AG04450 (cell line): ENCODE data around the gene OSBPL8. TPM values are rescaled to one million over a fixed set of nuclear protein-coding genes. Genes with fewer than 3 reads are reported as not detected.

Experiments used
- CTCF ChIA-PET: fragments of 300-600, 350-600 bp; formaldehyde crosslinking; extraction: SDS; loops from one replicate; lab custom pipeline; 2022; ENCODE audit warnings: antibody characterized with exemption, inconsistent platforms; lab: Charles Lee
- POLR2A ChIA-PET: fragments of 350-600 bp; formaldehyde crosslinking; extraction: SDS; loops from one replicate; lab custom pipeline; 2021; ENCODE audit warnings: antibody characterized with exemption, inconsistent platforms; lab: Yijun Ruan, JAX
- DNase-seq: peaks from one replicate; pipeline ENCODE4 v3.0.0-alpha.2; 2011; ENCODE audit warnings: low read depth, low spot score
- H3K27ac ChIP-seq: one replicate; pipeline ENCODE4 v1.5.1; 2012; ENCODE audit warnings: low read depth, low read length, control low read depth
- H3K27me3 ChIP-seq: one replicate; pipeline ENCODE4 v1.6.0; 2012; ENCODE audit warnings: low read length; ENCODE audit not compliant: control insufficient read depth, insufficient read depth
- H3K4me3 ChIP-seq: 2 replicates; pipeline ENCODE4 v1.5.1; 2011; ENCODE audit warnings: mild to moderate bottlenecking, low read depth, low read length, control low read depth
- H3K9me3 ChIP-seq: 2 replicates; pipeline ENCODE4 v1.5.1; 2012; ENCODE audit warnings: low read length; ENCODE audit not compliant: control insufficient read depth, insufficient read depth
- polyA plus RNA-seq: library from polyadenylated mRNA; depleted of rRNA; stranded (reverse); fragments of >200 nt; gene quantifications from 2 replicates; pipeline ENCODE4 v1.2.3, GENCODE V29; 2011
- TF ChIP-seq, protein P1 (sequence below): IDR thresholded peaks from 2 replicates; pipeline ENCODE4 v1.5.1; 2011; ENCODE audit warnings: low read depth, low read length, control low read depth, inconsistent platforms

The OSBPL8 gene
- polyA plus RNA-seq, 1 experiment = 64.5 TPM

DNA sequence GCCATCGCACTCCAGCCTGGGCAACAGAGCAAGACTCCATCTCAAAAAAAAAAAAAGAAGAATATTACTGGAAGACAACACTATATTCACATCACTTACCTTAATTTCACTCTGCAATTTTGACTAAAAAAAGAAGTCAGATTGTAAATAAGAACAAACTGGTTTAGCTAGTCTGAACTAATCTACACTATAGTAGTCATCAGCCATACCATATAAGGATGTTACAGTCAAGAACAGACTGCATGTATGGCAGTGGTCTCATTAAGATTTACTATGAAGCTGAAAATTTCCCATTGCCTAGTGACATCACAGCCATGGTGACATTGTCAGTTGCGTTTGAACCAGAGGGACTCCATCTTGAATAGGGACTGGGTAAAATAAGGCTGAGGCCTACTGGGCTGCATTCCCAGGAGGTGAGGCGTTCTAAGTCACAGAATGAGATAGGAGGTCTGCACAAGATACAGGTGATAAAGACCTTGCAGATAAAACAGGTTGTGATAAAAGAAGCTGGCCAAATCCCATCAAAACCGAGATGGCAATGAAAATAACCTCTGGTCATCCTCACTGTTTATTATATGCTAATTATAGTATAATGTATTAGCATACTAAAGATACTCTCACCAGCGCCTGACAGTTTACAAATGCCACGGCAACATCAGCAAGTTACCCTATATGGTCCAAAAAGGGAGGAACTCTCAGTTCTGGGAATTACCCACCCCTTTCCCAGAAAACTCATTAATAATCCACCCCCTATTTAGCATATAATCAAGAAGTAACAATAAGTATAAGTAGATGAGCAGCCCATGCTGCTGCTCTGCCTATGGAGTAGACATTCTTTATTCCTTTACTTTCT lies 51.2 kb downstream of the OSBPL8 start:
- TF ChIP-seq, protein P1, sequence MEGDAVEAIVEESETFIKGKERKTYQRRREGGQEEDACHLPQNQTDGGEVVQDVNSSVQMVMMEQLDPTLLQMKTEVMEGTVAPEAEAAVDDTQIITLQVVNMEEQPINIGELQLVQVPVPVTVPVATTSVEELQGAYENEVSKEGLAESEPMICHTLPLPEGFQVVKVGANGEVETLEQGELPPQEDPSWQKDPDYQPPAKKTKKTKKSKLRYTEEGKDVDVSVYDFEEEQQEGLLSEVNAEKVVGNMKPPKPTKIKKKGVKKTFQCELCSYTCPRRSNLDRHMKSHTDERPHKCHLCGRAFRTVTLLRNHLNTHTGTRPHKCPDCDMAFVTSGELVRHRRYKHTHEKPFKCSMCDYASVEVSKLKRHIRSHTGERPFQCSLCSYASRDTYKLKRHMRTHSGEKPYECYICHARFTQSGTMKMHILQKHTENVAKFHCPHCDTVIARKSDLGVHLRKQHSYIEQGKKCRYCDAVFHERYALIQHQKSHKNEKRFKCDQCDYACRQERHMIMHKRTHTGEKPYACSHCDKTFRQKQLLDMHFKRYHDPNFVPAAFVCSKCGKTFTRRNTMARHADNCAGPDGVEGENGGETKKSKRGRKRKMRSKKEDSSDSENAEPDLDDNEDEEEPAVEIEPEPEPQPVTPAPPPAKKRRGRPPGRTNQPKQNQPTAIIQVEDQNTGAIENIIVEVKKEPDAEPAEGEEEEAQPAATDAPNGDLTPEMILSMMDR = no peak
- CTCF ChIA-PET = interaction anchor here (0.7 kb wide), 2 partner anchors 25 to 484 kb away, joined by 4 to 6 read pairs; no protein-coding TSS in a partner anchor
- DNase-seq = no peak
- Histone ChIP-seq H3K27ac (no peak overlapping the region), H3K4me3 (no peak overlapping the region), H3K9me3 (no peaks in the 10 kb centered on the region; the same call in 1 of the 2 replicates), H3K27me3 (no peaks in the 10 kb centered on the region)
- POLR2A ChIA-PET = no interaction called here

DNA sequence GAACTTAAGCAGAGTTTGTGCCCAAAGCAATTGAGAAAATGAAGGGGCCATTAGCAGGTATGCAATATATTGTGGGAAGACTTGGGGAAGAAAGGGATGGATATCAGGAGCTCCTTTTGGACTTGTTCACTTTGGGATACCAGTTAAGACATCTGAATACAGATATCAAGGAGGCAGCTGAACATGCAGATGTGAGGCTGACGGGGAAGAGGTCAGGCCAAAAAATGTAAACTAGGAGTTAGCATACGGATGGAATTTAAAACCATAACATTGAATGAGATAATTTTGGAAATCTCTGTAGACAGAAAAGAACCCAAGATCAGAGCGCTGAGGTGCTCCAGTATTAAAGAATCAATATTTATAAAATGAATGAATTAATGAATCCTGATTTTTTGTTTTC lies 53.4 kb downstream of the OSBPL8 start:
- POLR2A ChIA-PET = interaction anchor here (1.4 kb wide), 1 partner anchor 53 kb away, joined by 4 read pairs; no protein-coding TSS in a partner anchor
- CTCF ChIA-PET = no interaction called here
- Histone ChIP-seq H3K4me3 (no peak overlapping the region), H3K9me3 (no peaks in the 10 kb centered on the region; the same call in 1 of the 2 replicates), H3K27me3 (no peaks in the 10 kb centered on the region), H3K27ac (no peak overlapping the region)
- DNase-seq = peak; percentile 26
- TF ChIP-seq, protein P1 = no peak

DNA sequence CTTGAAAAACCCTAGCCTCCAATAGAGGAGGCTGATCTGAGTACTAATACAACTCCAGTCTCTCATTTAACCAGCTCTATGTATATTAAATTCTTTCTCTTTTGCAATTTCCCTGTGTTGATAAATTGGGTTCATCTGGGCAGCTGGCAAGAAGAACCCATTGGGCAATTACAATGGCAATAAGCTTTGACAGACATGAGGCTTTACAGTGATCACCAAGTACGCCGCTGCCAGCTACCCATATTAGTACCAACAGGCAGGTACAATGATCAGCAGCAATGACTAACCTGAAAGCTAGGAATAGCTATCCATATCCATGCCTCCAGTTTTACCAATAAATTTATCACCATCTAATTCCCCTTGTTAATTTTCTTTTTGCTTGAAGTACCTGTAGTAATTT lies 54.5 kb downstream of the OSBPL8 start:
- H3K27me3 ChIP-seq = no peaks in the 10 kb centered on the region
- TF ChIP-seq, protein P1 = no peak
- POLR2A ChIA-PET = no interaction called here
- no peak for DNase-seq
- no peak overlapping the region for H3K27ac ChIP-seq
- no peaks in the 10 kb centered on the region; the same call in 1 of the 2 replicates for H3K9me3 ChIP-seq
- CTCF ChIA-PET = no interaction called here
- no peak overlapping the region for H3K4me3 ChIP-seq

- ChIA-PET POLR2A (no interaction called here), CTCF (no interaction called here)
- H3K4me3 ChIP-seq = no peak overlapping the region
- TF ChIP-seq, protein P1 = no peak
- no peak for DNase-seq
- H3K27me3 ChIP-seq = no peaks in the 10 kb centered on the region
- H3K27ac ChIP-seq = no peak overlapping the region
- H3K9me3 ChIP-seq = no peaks in the 10 kb centered on the region; the same call in 1 of the 2 replicates
Measured at GRCh38 chr12:76504606-76505005, 55.0 kb downstream of the OSBPL8 start.

GRCh38 chr12:76503957-76504356 lies 55.6 kb downstream of the OSBPL8 start:
- POLR2A ChIA-PET = no interaction called here
- CTCF ChIA-PET = no interaction called here
- TF ChIP-seq, protein P1 = no peak
- no peak overlapping the region for H3K4me3 ChIP-seq
- no peak overlapping the region for H3K27ac ChIP-seq
- no peaks in the 10 kb centered on the region for H3K27me3 ChIP-seq
- H3K9me3 ChIP-seq = no peaks in the 10 kb centered on the region; the same call in 1 of the 2 replicates
- DNase-seq = no peak
